Muscle of arm (tissue), 12 donors: Measurements from ENCODE around the gene SCN2A. TPM values are rescaled to one million over a fixed set of nuclear protein-coding genes. Genes with fewer than 3 reads are reported as not detected.
"Not testable (repeated sequence)": the region's sequence is repeated elsewhere in the genome, so short reads cannot be mapped to it uniquely, and the experiment has no call there.

Experiments used
- DNase-seq: peaks from one replicate; pipeline ENCODE4 v3.0.0-alpha.2; 2013
- polyA plus RNA-seq, 12 donors: library from polyadenylated mRNA; unstranded; fragments of 120-200 nt; gene quantifications; one replicate each; pipeline ENCODE4 v1.2.1, GENCODE V29; 2013; ENCODE audit not compliant: insufficient read length in 12 of 12

Gene SCN2A
- polyA plus RNA-seq, 12 donors: 0.01 to 0.23 (median 0.10) TPM; not detected in 3

GRCh38 chr2:165312999-165313398, 73.8 kb downstream of the SCN2A start:
- no peak for DNase-seq

- DNase-seq: no peak
Measured at GRCh38 chr2:165313509-165313908, 74.3 kb downstream of the SCN2A start.

GRCh38 chr2:165328272-165328671, 89.1 kb downstream of the SCN2A start:
- DNase-seq: no peak

- not testable (repeated sequence) for DNase-seq
Measured at GRCh38 chr2:165344276-165344675, 105.1 kb downstream of the SCN2A start.

GRCh38 chr2:165348441-165348840, 109.2 kb downstream of the SCN2A start:
- DNase-seq: no peak

- DNase-seq: no peak
Measured at GRCh38 chr2:165349181-165349580, 110.0 kb downstream of the SCN2A start.

- DNase-seq: no peak
Measured at GRCh38 chr2:165357758-165358157, 118.5 kb downstream of the SCN2A start.

- DNase-seq: no peak
Measured at GRCh38 chr2:165361514-165361913, 122.3 kb downstream of the SCN2A start.

GRCh38 chr2:165369131-165369897, 130.1 kb downstream of the SCN2A start:
- no peak for DNase-seq

- DNase-seq: no peak
Measured at GRCh38 chr2:165369898-165370296, 130.7 kb downstream of the SCN2A start.

GRCh38 chr2:165371356-165371755, 132.1 kb downstream of the SCN2A start:
- DNase-seq: no peak

- no peak for DNase-seq
Measured at GRCh38 chr2:165373278-165374010, 134.2 kb downstream of the SCN2A start.

- peak; percentile 4 for DNase-seq
Measured at GRCh38 chr2:165376571-165376975, 137.4 kb downstream of the SCN2A start.

GRCh38 chr2:165382362-165382761, 143.1 kb downstream of the SCN2A start:
- no peak for DNase-seq

- DNase-seq: no peak
Measured at GRCh38 chr2:165390875-165391274, 151.7 kb downstream of the SCN2A start.

GRCh38 chr2:165391791-165392190, 152.6 kb downstream of the SCN2A start:
- DNase-seq: no peak

GRCh38 chr2:165398603-165399002, 159.4 kb downstream of the SCN2A start:
- DNase-seq: not testable (repeated sequence)

- peak; percentile 72 for DNase-seq
Measured at GRCh38 chr2:165401285-165401852, 162.2 kb downstream of the SCN2A start.

GRCh38 chr2:165402162-165402561, 162.9 kb downstream of the SCN2A start:
- DNase-seq: no peak

- no peak for DNase-seq
Measured at GRCh38 chr2:165406173-165406572, 167.0 kb downstream of the SCN2A start.

- DNase-seq: no peak
Measured at GRCh38 chr2:165407466-165407865, 168.3 kb downstream of the SCN2A start.

- DNase-seq: no peak
Measured at GRCh38 chr2:165408186-165408585, 169.0 kb downstream of the SCN2A start.

- no peak for DNase-seq
Measured at GRCh38 chr2:165410276-165410675, 171.1 kb downstream of the SCN2A start.
